HEK293 (cell line): ENCODE measurements around the gene CRYBA4.
A peak's percentile ranks its signal among the peaks of the same experiment; 100 is the strongest.

Experiments
- EGR2 ChIP-seq: fragments of 450-650 bp; formaldehyde crosslinking; IDR thresholded peaks from 2 replicates; pipeline ENCODE4 v1.5.1; 2016; ENCODE audit warnings: low read depth, missing biosample characterization, missing genetic modification characterization
- SP2 ChIP-seq: fragments of 450-650 bp; formaldehyde crosslinking; IDR thresholded peaks from 2 replicates; pipeline ENCODE4 v1.5.1; 2016; ENCODE audit warnings: missing biosample characterization, missing genetic modification characterization
- TCF7L2 ChIP-seq: IDR thresholded peaks from 2 replicates; pipeline ENCODE4 v1.6.1; 2011; ENCODE audit warnings: low read depth, mild to moderate bottlenecking, inconsistent platforms, low read length, moderate library complexity, borderline replicate concordance
- YY2 ChIP-seq: fragments of 450-650 bp; formaldehyde crosslinking; IDR thresholded peaks from 2 replicates; pipeline ENCODE4 v1.5.1; 2016; ENCODE audit warnings: missing biosample characterization, missing genetic modification characterization
- ZBTB48 ChIP-seq: fragments of 450-650 bp; formaldehyde crosslinking; IDR thresholded peaks from 2 replicates; pipeline ENCODE4 v1.5.1; 2016; ENCODE audit warnings: missing biosample characterization, missing genetic modification characterization
- ZFP3 ChIP-seq: fragments of 450-650 bp; formaldehyde crosslinking; IDR thresholded peaks from 2 replicates; pipeline ENCODE4 v1.5.1; 2016; ENCODE audit warnings: low read depth, missing biosample characterization, missing genetic modification characterization
- ZFP37 ChIP-seq: fragments of 450-650 bp; formaldehyde crosslinking; IDR thresholded peaks from 2 replicates; pipeline ENCODE4 v1.5.1; 2016; ENCODE audit warnings: missing biosample characterization, missing genetic modification characterization
- ZIC2 ChIP-seq: fragments of 450-650 bp; formaldehyde crosslinking; IDR thresholded peaks from 2 replicates; pipeline ENCODE4 v1.5.1; 2016; ENCODE audit warnings: missing biosample characterization, missing genetic modification characterization
- ZNF121 ChIP-seq: fragments of 450-650 bp; formaldehyde crosslinking; IDR thresholded peaks from 2 replicates; pipeline ENCODE4 v1.5.1; 2016; ENCODE audit warnings: missing biosample characterization, missing genetic modification characterization
- ZNF169 ChIP-seq: fragments of 450-650 bp; formaldehyde crosslinking; IDR thresholded peaks from 2 replicates; pipeline ENCODE4 v1.5.1; 2016; ENCODE audit warnings: missing biosample characterization, missing genetic modification characterization
- ZNF248 ChIP-seq: fragments of 450-650 bp; formaldehyde crosslinking; IDR thresholded peaks from 2 replicates; pipeline ENCODE4 v1.5.1; 2017; ENCODE audit warnings: missing biosample characterization, missing genetic modification characterization
- ZNF266 ChIP-seq: fragments of 450-650 bp; formaldehyde crosslinking; IDR thresholded peaks from 2 replicates; pipeline ENCODE4 v1.5.1; 2016; ENCODE audit warnings: missing biosample characterization, missing genetic modification characterization, low read depth
- ZNF37A ChIP-seq: fragments of 450-650 bp; IDR thresholded peaks from 2 replicates; pipeline ENCODE4 v1.5.1; 2018; ENCODE audit warnings: missing biosample characterization, missing genetic modification characterization
- ZNF416 ChIP-seq: fragments of 450-650 bp; formaldehyde crosslinking; IDR thresholded peaks from 2 replicates; pipeline ENCODE4 v1.5.1; 2016; ENCODE audit warnings: missing biosample characterization, missing genetic modification characterization
- ZNF521 ChIP-seq: fragments of 450-650 bp; formaldehyde crosslinking; IDR thresholded peaks from 2 replicates; pipeline ENCODE4 v1.5.1; 2017; ENCODE audit warnings: missing biosample characterization, mild to moderate bottlenecking, missing genetic modification characterization
- ZNF544 ChIP-seq: fragments of 450-650 bp; formaldehyde crosslinking; IDR thresholded peaks from 2 replicates; pipeline ENCODE4 v1.5.0; 2017; ENCODE audit warnings: missing biosample characterization, missing genetic modification characterization
- ZNF548 ChIP-seq: fragments of 450-650 bp; formaldehyde crosslinking; IDR thresholded peaks from 2 replicates; pipeline ENCODE4 v1.5.1; 2016; ENCODE audit warnings: missing biosample characterization, missing genetic modification characterization
- ZNF571 ChIP-seq: fragments of 450-650 bp; formaldehyde crosslinking; IDR thresholded peaks from 2 replicates; pipeline ENCODE4 v1.5.0; 2017; ENCODE audit warnings: missing biosample characterization, missing genetic modification characterization
- ZNF701 ChIP-seq: fragments of 450-650 bp; formaldehyde crosslinking; IDR thresholded peaks from 2 replicates; pipeline ENCODE4 v1.5.1; 2016; ENCODE audit warnings: missing biosample characterization, missing genetic modification characterization
- ZNF777 ChIP-seq: fragments of 450-650 bp; formaldehyde crosslinking; IDR thresholded peaks from 2 replicates; pipeline ENCODE4 v1.5.1; 2017; ENCODE audit warnings: missing biosample characterization, missing genetic modification characterization, borderline replicate concordance
- ZSCAN30 ChIP-seq: fragments of 450-650 bp; IDR thresholded peaks from 2 replicates; pipeline ENCODE4 v1.5.1; 2018; ENCODE audit warnings: missing biosample characterization, mild to moderate bottlenecking, missing genetic modification characterization, moderate library complexity
- ZXDB ChIP-seq: fragments of 450-650 bp; formaldehyde crosslinking; IDR thresholded peaks from 2 replicates; pipeline ENCODE4 v1.5.1; 2016; ENCODE audit warnings: missing biosample characterization, missing genetic modification characterization
- TF ChIP-seq, protein P1 (sequence below): fragments of 450-650 bp; formaldehyde crosslinking; IDR thresholded peaks from 2 replicates; pipeline ENCODE4 v1.5.1; 2016; ENCODE audit warnings: missing biosample characterization, missing genetic modification characterization, borderline replicate concordance
- TF ChIP-seq, protein P2 (sequence below): fragments of 450-650 bp; formaldehyde crosslinking; IDR thresholded peaks from 2 replicates; pipeline ENCODE4 v1.5.1; 2016; ENCODE audit warnings: missing biosample characterization, missing genetic modification characterization
- TF ChIP-seq, protein P3 (sequence below): fragments of 450-650 bp; formaldehyde crosslinking; IDR thresholded peaks from 2 replicates; pipeline ENCODE4 v1.5.1; 2016; ENCODE audit warnings: missing biosample characterization, missing genetic modification characterization
- TF ChIP-seq, protein P4 (sequence below): fragments of 450-650 bp; formaldehyde crosslinking; IDR thresholded peaks from 2 replicates; pipeline ENCODE4 v1.5.1; 2016; ENCODE audit warnings: missing biosample characterization, missing genetic modification characterization
- TF ChIP-seq, protein P5 (sequence below): fragments of 450-650 bp; formaldehyde crosslinking; IDR thresholded peaks from 2 replicates; pipeline ENCODE4 v1.5.1; 2016; ENCODE audit warnings: missing biosample characterization, missing genetic modification characterization
- TF ChIP-seq, protein P6 (sequence below): fragments of 450-650 bp; formaldehyde crosslinking; conservative IDR thresholded peaks from 2 replicates; pipeline ENCODE4 v1.5.1; 2016; ENCODE audit warnings: low read depth, missing biosample characterization, missing genetic modification characterization

CRYBA4 gene

DNA sequence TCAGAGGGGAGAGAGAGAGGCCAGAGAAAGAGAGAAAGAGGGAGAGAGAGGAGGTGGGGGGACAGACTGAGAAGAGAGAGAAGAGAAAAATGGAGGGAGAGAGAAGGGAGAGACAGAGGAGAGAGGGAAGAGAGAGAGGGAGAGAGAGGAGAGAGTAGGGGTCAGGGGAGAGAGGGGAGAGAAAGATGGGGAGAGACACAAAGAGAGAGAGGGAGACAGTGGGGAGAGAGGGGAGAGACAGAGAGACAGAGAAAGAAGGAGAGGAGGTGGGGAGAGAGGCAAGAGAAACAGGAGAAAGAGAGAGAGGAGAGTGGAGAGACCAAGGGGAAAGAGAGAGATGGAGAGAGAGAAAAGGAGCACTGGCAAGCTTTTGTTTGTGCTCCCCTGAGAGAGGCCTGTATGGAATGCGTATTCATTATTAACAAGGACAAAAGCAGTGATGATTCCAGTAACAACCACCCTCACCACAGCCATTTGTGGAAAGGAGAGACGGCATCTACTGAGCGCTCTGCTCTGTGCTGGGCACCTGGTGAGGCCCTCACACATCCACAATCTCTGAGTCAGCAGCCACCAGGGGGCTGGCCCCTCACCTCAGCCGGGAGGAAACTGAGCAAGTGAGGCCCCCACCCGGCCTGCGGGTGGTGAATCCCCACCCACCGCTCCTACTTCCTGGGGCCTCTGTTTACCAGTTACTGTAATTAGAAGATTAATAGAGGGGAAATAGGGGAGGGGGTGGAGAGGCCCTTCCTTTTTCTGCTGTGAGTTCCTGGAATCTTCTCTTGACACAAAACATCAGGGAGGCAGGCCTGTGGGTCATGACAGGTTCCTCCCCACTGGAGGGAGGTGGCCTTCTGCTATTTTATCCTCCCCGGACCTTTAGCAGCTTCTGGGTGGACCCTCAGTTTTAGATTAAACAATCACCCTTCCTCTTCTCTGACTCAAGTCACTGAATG, 21.0 kb downstream of the CRYBA4 start (continued):
- TF ChIP-seq ZXDB (no peak), YY2 (tag by site-specific recombination) (0 out of 2 replicates have a peak, but pooled peaks have one; percentile 14), ZNF544 (tag by site-specific recombination) (peak; percentile 72; the same call in 1 of the 2 replicates), SP2 (no peak; the same call in 1 of the 2 replicates), ZNF248 (tag by site-specific recombination) (0 out of 2 replicates have a peak, but pooled peaks have one; percentile 12), ZNF521 (tag by site-specific recombination) (peak; percentile 67; the same call in 1 of the 2 replicates), ZNF416 (tag by site-specific recombination) (no peak), ZNF37A (tag by site-specific recombination) (no peak), ZNF571 (tag by site-specific recombination) (no peak), ZFP37 (tag by site-specific recombination) (no peak), ZFP3 (no peak), ZNF266 (tag by site-specific recombination) (no peak), EGR2 (tag by site-specific recombination) (no peak), TCF7L2 (no peak), ZIC2 (tag by site-specific recombination) (peak; percentile 76), ZNF169 (tag by site-specific recombination) (peak; percentile 99), ZNF121 (tag by site-specific recombination) (no peak), ZBTB48 (no peak), ZNF777 (no peak), ZSCAN30 (no peak), ZNF548 (tag by site-specific recombination) (peak; percentile 14; the same call in 1 of the 2 replicates), ZNF701 (tag by site-specific recombination) (no peak)
- TF ChIP-seq, protein P1, sequence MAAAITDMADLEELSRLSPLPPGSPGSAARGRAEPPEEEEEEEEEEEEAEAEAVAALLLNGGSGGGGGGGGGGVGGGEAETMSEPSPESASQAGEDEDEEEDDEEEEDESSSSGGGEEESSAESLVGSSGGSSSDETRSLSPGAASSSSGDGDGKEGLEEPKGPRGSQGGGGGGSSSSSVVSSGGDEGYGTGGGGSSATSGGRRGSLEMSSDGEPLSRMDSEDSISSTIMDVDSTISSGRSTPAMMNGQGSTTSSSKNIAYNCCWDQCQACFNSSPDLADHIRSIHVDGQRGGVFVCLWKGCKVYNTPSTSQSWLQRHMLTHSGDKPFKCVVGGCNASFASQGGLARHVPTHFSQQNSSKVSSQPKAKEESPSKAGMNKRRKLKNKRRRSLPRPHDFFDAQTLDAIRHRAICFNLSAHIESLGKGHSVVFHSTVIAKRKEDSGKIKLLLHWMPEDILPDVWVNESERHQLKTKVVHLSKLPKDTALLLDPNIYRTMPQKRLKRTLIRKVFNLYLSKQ: no peak
- TF ChIP-seq, protein P2, sequence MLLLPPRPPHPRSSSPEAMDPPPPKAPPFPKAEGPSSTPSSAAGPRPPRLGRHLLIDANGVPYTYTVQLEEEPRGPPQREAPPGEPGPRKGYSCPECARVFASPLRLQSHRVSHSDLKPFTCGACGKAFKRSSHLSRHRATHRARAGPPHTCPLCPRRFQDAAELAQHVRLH (tag by site-specific recombination): no peak
- TF ChIP-seq, protein P3, sequence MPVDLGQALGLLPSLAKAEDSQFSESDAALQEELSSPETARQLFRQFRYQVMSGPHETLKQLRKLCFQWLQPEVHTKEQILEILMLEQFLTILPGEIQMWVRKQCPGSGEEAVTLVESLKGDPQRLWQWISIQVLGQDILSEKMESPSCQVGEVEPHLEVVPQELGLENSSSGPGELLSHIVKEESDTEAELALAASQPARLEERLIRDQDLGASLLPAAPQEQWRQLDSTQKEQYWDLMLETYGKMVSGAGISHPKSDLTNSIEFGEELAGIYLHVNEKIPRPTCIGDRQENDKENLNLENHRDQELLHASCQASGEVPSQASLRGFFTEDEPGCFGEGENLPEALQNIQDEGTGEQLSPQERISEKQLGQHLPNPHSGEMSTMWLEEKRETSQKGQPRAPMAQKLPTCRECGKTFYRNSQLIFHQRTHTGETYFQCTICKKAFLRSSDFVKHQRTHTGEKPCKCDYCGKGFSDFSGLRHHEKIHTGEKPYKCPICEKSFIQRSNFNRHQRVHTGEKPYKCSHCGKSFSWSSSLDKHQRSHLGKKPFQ (tag by site-specific recombination): no peak
- TF ChIP-seq, protein P4, sequence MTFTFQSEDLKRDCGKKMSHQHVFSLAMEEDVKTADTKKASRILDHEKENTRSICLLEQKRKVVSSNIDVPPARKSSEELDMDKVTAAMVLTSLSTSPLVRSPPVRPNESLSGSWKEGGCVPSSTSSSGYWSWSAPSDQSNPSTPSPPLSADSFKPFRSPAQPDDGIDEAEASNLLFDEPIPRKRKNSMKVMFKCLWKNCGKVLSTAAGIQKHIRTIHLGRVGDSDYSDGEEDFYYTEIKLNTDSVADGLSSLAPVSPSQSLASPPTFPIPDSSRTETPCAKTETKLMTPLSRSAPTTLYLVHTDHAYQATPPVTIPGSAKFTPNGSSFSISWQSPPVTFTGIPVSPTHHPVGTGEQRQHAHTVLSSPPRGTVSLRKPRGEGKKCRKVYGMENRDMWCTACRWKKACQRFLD (tag by site-specific recombination): no peak
- TF ChIP-seq, protein P5, sequence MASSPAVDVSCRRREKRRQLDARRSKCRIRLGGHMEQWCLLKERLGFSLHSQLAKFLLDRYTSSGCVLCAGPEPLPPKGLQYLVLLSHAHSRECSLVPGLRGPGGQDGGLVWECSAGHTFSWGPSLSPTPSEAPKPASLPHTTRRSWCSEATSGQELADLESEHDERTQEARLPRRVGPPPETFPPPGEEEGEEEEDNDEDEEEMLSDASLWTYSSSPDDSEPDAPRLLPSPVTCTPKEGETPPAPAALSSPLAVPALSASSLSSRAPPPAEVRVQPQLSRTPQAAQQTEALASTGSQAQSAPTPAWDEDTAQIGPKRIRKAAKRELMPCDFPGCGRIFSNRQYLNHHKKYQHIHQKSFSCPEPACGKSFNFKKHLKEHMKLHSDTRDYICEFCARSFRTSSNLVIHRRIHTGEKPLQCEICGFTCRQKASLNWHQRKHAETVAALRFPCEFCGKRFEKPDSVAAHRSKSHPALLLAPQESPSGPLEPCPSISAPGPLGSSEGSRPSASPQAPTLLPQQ: no peak
- TF ChIP-seq, protein P6, sequence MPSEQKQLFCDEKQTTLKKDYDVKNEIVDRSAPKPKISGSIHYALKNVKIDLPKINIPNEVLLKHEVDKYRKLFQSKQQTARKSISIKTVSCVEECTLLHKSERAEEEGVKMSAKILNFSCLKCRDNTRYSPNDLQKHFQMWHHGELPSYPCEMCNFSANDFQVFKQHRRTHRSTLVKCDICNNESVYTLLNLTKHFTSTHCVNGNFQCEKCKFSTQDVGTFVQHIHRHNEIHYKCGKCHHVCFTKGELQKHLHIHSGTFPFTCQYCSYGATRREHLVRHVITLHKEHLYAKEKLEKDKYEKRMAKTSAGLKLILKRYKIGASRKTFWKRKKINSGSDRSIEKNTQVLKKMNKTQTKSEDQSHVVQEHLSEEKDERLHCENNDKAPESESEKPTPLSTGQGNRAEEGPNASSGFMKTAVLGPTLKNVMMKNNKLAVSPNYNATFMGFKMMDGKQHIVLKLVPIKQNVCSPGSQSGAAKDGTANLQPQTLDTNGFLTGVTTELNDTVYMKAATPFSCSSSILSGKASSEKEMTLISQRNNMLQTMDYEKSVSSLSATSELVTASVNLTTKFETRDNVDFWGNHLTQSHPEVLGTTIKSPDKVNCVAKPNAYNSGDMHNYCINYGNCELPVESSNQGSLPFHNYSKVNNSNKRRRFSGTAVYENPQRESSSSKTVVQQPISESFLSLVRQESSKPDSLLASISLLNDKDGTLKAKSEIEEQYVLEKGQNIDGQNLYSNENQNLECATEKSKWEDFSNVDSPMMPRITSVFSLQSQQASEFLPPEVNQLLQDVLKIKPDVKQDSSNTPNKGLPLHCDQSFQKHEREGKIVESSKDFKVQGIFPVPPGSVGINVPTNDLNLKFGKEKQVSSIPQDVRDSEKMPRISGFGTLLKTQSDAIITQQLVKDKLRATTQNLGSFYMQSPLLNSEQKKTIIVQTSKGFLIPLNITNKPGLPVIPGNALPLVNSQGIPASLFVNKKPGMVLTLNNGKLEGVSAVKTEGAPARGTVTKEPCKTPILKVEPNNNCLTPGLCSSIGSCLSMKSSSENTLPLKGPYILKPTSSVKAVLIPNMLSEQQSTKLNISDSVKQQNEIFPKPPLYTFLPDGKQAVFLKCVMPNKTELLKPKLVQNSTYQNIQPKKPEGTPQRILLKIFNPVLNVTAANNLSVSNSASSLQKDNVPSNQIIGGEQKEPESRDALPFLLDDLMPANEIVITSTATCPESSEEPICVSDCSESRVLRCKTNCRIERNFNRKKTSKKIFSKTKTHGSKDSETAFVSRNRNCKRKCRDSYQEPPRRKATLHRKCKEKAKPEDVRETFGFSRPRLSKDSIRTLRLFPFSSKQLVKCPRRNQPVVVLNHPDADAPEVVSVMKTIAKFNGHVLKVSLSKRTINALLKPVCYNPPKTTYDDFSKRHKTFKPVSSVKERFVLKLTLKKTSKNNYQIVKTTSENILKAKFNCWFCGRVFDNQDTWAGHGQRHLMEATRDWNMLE: no peak
